Hematopoietic multipotent progenitor cell treated with erythropoietin and hydrocortisone succinate and interleukin-3 and kit ligand, for 8 days (in vitro differentiated cells): Measurements from ENCODE around the gene PDLIM7.
A peak's percentile ranks its signal among the peaks of the same experiment; 100 is the strongest.
"Not testable (repeated sequence)": the region's sequence is repeated elsewhere in the genome, so short reads cannot be mapped to it uniquely, and the experiment has no call there.

Experiments used
- DNase-seq: peaks from one replicate; pipeline ENCODE4 v3.0.0-alpha.2; 2015

PDLIM7 gene, protein sequence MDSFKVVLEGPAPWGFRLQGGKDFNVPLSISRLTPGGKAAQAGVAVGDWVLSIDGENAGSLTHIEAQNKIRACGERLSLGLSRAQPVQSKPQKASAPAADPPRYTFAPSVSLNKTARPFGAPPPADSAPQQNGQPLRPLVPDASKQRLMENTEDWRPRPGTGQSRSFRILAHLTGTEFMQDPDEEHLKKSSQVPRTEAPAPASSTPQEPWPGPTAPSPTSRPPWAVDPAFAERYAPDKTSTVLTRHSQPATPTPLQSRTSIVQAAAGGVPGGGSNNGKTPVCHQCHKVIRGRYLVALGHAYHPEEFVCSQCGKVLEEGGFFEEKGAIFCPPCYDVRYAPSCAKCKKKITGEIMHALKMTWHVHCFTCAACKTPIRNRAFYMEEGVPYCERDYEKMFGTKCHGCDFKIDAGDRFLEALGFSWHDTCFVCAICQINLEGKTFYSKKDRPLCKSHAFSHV

DNA sequence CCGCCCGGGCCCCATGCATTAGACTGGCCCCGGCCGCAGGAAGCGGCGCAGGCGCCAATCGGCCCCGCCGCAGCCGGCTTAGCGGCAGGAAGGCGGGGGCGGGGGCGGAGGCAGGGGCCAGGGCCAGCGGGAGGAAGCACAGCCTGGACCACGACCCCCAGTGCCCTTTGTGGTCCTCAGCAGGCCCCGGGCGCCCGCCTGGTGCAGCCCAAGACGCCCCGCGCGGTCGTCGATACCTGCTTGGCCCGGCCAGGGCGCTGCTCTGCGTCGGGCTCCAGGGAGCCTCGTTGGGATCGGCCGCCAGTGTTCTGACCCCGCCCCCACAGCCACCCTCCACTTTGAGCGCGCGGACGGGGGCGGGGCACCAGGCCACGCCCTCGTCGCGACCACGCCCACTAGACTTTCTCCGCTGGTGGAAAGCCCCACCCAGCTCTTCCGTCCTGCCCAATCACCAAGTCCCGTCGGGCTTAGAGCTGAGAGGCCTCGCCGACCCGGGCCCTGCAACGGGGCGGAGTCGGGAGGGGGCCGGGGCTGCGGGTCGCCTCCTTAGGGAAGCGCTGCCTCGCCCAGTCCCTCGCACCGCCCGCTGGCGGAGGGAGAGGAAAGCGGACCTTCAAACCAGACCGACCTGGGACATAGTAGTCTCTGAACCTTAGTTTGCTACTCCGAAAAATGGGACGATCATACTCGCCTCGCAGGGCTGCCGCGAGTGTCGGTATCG lies at the start of gene PDLIM7:
Gene PDLIM7 (minus strand): TSS at position 313 of the 721 bp plus-strand sequence. CDS start 1,092 bp downstream, outside the sequence.
- DNase-seq = peak; percentile 94

DNA sequence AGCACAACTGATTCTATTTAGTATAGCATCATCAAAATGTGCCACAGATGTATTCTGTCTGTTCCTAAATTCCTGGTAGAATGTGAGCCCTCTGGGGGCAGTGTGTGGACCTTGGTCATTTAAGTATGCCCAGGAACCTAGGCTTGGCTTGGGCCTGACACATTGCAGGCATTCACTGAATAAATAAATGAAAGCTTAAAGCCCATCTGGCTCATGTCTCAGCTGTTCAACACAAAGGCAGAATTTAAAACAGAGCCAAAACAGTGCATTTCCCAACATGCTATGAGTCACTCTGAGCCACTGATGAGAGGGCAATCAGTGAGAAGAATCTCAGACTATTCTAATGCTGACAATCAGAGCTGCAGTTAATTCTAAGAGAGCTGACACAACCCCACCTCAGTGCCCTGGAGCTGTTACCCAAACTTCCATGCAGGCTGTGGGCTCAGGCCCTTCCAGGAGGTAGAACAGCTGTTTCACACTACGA lies 48.9 kb upstream of the PDLIM7 start:
- DNase-seq = no peak

DNA sequence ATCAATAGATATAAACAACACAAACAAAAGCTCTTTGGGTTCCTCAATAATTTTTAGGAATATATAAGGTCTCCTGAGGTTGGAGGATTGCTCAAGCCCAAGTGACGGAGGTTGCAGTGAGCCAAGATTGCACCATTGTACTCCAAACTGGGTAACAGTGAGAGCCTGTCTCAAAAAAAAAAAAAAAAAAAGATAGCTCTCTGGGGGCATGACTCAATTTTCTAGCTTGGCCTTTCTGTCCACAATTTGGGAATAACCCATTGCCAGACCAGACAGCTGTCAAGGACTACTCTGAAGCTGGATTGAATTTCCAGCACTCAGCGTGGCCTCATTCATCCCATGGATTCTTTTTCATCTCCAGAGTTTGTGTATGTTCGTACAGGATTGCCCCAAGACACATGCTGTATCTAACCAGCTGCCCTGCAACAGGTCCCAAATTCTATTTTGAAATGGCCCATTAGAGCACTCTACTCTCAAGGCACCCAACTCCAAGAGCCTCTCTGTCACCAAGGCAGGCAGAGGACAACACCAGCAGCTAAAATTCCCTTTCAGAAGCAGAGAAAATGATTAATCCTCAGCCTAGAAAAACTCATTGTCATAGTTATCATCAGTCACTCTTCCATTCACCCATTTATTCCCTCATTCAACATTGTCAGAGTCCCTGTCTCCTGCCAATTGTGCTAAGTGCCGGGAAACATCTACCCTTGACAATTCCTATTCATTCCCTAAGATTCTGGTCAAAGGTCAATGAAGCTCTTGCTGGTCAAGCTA lies 48.3 kb upstream of the PDLIM7 start:
- no peak for DNase-seq

DNA sequence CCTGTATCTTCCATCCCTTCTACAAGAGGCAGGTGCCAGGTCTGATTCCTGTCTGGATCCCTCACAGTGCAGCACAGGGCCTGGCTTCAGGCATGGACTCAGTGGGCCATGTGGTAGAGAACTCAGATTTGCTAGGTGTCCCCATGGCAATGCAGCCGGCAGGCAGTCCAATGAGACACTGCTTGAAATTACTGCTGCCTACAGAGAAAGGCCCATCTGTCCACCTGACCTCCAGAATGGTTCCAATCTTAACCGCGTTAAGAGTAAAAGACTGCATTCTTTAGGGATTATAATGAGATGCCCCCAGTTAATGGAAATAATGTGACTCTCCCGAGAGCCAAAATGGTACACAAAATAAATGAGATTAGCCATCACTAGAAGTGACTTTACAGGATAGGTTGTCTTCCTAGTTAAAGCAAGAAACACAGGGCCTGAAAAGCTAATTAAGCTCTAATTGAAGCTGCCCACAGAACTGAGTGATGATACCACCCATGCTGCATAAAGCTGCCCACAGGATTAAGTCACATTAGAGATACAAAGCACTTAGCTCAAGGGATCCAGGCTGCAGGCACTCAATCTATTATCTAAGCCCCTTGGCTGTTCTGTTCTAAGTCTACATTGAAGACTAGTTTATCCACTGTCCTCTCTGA lies 45.5 kb upstream of the PDLIM7 start:
- DNase-seq = no peak

DNA sequence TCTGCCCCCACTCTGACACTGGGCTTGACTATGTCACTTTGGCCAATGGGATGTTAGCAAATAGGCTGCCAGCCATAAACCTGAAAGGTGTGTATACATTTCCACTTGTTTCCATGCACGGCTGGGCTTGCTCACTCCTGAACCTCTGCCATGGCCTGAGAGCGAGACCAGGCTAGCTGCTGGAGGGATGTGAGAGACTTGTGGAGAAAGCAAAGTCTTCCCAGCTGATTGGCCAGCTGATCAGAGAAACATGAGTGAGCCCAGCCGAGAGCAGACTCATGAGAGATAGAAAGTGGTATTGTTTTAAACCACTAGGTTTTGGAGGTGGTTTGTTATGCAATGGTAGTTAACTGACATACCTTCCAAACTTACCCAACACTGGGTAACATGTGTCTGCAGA lies 43.0 kb upstream of the PDLIM7 start:
- no peak for DNase-seq

DNA sequence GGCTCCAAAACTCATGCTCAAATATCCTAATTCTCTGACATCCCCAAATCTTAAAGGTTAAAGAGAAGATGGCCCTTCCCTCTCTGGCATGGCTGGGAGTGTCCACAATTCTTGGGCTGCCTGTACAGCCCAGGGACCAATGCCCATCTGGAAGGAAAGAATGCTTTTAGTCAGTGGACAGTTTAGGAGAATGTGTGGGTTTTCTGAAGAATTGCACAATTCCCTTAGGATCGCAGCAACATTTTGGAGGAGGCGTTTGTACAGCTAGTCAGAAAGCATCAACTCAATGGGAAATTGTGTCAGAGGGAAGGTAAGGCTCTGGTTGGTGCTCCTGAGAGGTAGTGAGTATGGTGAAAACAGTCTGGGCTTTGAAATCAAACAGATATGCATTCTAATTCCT lies 42.0 kb upstream of the PDLIM7 start:
- DNase-seq = no peak

DNA sequence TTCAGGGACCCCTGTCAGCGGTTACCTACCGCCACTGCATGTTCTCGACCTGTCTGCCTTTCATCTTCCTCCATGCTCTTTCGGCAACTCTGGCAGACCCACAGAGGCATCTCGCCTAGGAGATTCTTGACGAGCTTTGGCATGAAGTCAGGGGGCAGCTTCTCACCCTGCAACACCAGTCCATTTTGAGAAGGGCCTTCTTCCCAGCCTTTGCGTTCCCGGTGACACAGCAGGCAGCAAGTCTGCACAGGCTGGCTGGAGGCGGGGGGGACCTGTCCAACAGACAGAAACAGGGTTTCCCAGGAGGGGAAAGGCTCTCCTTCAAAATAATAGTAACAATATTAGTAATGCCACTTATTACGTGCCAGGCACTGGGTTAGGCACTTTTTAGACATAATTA lies 41.5 kb upstream of the PDLIM7 start:
- no peak for DNase-seq

DNA sequence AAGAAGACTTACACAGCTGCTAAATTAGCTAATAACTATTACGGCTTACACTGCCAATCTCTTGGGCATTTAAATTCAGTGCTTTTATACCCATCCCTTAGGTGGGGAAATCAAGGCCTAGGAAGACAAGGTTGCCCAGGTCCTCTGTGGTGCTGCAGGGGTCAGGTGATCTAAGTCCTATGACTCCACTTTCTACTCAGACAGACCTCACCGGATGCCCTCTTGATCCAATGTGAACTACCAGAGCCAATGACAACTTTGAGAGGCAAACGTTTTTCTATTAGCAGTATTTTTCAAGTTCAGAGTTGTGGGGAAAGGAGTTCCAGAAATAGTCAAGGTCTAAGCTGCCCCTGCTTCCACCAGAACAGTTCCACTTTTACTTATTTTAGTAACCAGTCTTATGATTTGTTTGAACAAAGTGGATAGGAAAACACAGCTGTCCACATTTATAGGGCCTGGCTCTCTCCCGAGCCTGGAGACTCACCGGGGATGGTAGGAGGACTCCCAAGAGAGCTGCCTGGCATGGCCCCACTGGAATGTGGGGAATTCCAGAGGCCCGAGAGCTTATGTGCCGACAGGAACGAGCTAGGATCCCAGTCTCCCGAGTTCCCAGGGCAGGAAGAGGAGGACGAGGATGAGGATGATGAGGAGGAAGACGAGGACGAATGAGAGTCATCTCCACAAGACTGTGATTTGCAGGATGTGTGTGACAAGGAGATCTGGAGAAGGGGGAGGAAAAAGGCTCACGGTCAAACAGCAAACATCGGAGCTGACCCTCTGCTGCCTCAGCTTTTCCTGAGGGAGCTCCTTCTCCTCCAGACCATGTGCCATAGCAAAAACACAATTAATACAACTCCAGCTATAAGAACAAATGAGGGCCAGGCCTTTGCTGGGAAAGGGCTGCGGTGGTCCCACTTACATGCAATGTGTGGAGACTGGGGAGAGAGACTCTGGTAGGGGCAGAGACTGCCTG lies 40.3 kb upstream of the PDLIM7 start:
- no peak for DNase-seq

DNA sequence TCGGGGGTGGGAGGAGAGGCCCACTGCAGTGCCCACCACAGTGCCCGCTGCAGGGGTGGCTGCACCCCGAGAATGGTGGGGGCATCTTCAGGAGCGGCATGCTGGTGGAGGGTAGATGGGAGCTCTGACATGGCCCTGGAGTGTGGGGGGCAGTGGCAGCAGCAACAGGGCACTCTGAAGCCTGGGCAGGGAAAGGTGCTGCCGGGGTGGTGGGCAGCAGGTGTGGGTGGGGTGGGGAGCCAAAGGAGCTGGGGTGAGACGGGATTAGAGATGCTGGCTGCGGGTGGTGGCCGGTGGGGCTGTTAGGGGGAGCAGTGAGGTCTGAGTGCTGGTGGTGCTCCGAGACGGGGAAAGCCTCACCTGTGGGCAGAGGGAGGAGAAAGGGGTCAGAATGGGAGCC lies 39.0 kb upstream of the PDLIM7 start:
- DNase-seq = no peak

DNA sequence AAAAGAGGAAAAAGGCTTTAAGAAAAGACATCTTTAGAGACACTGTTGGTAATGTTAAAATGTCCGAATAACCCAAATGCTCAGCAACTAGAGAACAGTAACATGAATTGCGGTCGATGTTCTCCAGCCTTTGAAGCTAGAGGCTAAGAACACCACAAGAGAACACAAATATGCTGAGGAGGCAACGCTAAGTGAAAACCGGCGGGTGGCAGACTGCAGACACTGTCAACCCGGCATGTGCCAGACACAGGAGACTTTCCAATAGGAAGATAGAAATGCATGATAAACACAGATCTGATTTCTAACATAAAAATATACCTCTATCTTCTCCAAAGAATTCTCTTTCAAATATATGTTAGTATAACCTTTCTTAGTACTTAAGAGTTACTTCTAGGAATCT lies 37.7 kb upstream of the PDLIM7 start:
- DNase-seq = no peak

DNA sequence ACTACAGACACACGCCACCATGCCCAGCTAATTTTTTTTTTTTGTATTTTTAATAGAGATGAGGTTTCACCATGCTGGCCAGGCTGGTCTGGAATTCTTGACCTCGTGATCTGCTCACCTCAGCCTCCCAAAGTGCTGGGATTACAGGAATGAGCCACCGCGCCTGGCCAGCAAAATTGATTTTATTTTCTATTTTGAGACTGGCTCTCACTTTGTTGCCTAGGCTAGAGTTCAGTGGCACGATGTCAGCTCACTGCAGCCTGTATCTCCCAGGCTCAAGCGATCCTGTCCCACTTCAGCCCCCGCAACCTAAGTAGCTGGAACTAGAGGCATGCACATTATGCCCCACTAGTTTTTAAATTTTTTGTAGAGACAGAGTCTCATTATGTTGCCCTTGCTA lies 37.0 kb upstream of the PDLIM7 start:
- not testable (repeated sequence) for DNase-seq

DNA sequence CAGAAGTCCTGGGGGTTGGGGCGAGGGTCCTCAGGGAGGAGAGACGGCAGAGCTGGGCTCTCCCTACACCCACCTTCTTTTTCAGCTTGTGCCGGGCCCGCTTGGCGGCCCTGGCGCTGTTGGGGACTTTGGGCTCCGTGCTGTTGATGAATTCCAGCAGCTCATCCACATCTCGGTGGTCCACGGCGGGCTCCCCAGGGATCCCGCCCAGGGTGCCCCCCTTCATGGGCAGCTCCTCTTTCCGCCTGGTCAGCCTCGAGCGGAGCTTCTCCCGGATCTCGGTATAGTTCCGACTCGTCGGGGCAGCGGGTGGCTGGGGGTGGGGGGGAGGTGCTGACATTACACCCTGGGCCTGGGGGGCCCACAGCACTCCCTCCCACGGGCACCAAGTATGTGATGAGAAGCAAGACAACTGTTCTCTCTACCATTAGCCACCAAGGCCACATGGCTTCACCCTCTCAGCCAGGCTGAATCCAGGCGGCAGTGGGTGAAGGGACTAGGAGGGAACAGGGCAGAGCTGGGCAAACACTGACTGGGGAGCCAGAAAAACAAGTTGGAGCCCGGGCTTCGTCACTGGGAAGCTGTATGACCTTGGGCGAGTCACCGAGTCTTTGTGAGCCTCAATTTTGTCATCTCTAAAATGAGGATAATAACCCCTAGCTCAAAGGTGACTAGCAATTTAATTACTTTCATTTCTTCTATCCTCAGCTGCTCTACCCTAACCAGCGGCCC lies 34.0 kb upstream of the PDLIM7 start:
- no peak for DNase-seq

DNA sequence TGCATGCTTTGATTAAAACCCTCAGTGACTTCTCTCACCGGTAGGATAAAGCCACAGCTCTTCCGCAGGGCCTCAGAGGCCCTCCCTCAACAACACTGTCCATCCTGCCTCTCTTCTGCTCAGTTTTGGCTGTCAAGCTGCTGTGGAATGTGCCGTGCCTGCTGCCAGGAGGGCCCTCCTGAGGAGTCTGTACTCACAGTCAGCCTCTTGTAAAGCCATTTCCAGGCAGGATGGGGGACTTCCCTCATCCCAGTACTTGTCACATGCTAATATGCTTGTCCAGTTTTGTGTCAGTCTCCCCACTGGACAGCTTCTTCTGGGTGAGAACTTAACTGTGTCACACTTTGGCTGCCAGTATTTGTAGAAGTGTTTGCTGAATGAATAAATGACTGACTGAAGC lies 33.2 kb upstream of the PDLIM7 start:
- no peak for DNase-seq

DNA sequence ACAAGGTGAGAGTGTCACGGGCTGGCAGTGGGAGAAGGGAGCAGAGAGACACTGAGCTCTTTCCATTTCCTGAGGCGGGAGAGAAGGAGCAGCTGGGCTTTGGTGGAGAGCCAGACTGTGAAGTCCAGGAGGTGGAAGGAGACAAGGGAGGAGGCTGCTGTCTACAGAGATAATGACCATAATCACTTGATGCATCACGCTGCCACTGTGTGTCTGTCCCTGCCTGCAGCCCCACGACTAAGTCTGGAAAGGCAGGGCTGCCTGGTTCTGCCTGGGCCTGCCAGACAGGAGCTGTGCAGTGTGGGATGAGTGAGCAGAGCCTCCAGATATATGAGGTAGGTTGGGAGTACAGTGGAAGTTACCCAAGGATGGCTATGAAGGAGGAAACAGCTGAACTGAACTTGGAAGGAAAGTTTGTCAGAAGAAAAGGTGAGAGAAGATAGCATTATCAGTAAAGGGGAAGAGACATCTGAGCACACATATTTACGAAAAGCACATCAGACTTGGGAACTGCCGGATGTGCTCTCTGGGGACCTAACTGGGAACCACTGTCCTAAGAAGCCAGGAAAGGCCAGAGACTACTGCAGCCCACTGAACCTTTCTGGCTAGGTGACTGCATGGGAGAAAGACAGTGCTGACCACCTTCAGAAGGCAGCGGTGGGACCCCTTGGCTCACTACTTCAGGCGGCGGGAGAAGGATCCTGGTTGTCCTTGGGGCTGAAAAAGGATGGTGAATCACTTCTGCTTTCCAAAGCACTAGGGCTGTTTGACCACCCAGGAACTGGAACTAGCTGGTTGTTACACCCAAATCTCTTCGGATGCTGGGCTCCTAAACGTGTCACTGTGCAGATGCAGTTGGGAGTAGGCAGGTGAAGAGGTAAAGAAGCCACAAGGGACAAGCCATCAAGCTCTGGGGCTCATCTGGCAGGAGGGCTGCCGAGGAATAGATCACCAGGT lies 32.1 kb upstream of the PDLIM7 start:
- peak; percentile 85 for DNase-seq

DNA sequence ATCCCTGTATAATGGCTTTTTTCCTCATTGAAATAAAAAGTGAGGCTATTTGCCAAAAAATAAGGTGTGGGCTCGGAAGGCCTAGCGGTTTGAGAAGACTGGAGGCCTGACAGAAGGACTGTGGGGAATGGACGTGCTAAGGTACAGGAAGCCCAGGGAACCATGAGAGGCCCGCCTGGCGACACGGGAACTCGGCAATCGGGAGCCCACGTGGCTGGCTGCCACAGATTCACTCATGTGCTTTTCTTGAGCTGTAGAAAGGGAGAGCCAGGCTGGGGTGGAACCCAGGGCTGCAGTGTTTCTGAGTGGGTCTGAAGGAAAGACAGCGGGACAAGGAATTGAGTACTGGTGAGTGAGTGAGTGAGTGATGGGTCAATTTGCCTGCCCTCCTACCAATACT lies 31.2 kb upstream of the PDLIM7 start:
- DNase-seq = no peak

DNA sequence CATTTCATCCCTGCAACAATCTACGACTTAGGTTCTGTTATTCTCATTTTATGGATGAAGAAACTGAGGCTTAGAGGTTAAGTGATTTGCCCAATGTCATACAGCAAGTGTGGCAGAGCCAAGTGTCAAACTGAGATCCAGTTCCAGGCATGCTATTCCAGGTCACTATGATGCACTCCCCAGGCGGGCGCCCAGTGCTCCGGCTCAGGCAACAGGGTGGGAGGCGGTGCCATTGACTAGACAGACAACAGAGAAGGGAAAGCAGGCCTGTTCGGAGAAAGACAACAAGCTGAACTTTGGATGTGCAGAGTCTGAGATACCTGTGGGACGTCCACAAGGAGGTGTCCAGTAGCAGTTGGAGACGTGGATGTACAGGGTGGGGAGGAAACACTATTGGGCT lies 30.2 kb upstream of the PDLIM7 start:
- DNase-seq = no peak

DNA sequence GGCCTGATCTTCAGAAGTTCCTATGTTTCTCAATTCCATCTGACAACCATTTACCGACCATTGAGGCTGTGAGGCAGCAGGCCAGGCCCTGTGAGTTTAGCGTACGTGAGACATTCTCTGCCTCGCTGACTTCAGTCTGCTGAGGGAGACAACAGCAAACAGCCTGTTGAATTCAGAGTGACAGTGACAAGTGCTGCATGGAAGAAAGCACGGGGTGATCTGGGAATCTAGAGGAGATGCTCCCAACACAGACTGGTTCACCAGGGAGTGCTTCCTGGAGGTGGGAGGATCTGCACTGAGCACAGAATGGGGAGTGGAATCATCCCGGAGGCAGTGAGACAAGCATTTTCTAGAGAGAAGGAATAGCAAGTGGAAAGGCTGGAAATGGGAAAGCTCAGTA lies 29.4 kb upstream of the PDLIM7 start:
- no peak for DNase-seq

DNA sequence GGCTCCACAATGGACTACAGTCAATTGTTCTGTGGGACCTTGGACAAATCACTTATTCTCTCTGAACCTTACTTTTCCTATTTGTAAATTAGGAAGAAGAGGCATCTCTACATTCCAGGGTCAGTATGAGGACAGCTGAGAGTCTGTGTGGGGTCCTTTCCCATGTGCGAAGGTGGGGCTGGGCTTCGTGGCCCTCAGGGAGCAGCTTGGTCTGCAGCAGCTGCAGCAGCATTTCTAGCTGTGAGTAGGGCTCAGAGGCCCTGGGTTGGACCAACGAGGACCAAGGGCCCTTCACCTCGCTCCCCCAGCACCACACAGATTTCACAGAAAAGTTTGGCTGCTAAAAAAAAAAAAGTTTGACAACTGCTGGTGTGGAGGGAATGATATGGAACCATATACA lies 28.8 kb upstream of the PDLIM7 start:
- no peak for DNase-seq

DNA sequence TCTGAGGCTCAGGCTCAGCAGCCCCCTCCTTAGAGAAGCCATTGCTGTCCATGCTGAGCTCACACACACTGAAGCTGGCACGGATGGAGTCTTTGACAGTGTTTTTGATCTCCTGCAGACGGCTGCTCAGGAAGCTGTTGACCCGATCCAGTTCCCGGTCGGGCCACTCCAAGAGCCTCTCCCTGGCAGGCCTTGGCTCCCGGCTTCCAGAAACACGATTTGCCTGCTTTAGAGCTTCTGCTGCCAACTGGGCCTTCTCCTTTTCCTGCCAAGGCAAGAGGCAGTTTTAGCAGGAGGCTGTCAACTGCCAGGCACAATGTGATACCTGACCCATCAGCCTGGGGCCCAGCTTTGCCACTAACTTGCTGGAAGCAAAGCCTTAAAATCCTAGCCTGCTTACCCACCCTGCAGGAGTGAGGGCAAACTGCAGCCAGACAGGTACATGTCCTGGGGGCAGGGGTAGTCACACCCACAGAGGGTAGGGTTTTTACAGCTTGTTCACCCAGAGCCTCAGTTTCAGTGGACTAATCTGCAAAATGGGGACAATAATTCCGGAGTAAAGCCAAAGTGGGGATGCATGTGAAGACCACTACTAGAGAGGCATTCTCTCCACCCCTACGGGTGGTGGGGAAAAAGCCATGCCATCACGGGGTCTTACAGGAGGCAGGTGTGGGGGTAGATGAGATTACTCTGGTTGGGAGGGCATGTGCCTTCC lies 27.7 kb upstream of the PDLIM7 start:
- DNase-seq = no peak
